Parathyroid adenoma (tissue), 2 donors: ENCODE measurements around the gene FASTKD3.
A peak's percentile ranks its signal among the peaks of the same experiment; 100 is the strongest.

Source experiments
- H2AFZ ChIP-seq: fragments of 300-600 bp; sonication (generic); one replicate; pipeline ENCODE4 v1.7.0; 2017; ENCODE audit warnings: antibody characterized with exemption, mild to moderate bottlenecking
- H3K27ac ChIP-seq: fragments of 300-600 bp; sonication (generic); one replicate; pipeline ENCODE4 v1.7.0; 2017
- H3K27me3 ChIP-seq: fragments of 300-600 bp; sonication (generic); one replicate; pipeline ENCODE4 v1.7.0; 2017; ENCODE audit warnings: low read length; ENCODE audit not compliant: control insufficient read depth, insufficient read depth
- H3K36me3 ChIP-seq: fragments of 300-600 bp; sonication (generic); one replicate; pipeline ENCODE4 v1.7.0; 2017; ENCODE audit warnings: low read length; ENCODE audit not compliant: control insufficient read depth, insufficient read depth
- H3K4me1 ChIP-seq: fragments of 300-600 bp; sonication (generic); one replicate; pipeline ENCODE4 v1.7.0; 2017; ENCODE audit warnings: control low read depth
- H3K4me2 ChIP-seq: fragments of 300-600 bp; sonication (generic); one replicate; pipeline ENCODE4 v1.7.0; 2017; ENCODE audit warnings: low read length
- H3K4me3 ChIP-seq: fragments of 300-600 bp; sonication (generic); one replicate; pipeline ENCODE4 v1.7.0; 2017; ENCODE audit warnings: low read depth, low read length
- H3K79me2 ChIP-seq: fragments of 300-600 bp; sonication (generic); one replicate; pipeline ENCODE4 v1.7.0; 2017; ENCODE audit warnings: control low read depth
- H3K9ac ChIP-seq: fragments of 300-600 bp; sonication (generic); one replicate; pipeline ENCODE4 v1.7.0; 2017; ENCODE audit warnings: mild to moderate bottlenecking
- H3K9me3 ChIP-seq: fragments of 300-600 bp; sonication (generic); one replicate; pipeline ENCODE4 v1.7.0; 2017; ENCODE audit warnings: low read length; ENCODE audit not compliant: control insufficient read depth
- CTCF ChIP-seq: fragments of 300-600 bp; sonication (generic); IDR thresholded peaks from one replicate; pipeline ENCODE4 v1.7.0; 2017; ENCODE audit warnings: antibody characterized with exemption, mild to moderate bottlenecking
- donor health status: primary hyperparathyroidism.

Gene FASTKD3

GRCh38 chr5:7849681-7850394, 19.0 kb downstream of the FASTKD3 start:
- peak overlapping the region; percentile 85 for H2AFZ ChIP-seq
- no peaks in the 10 kb centered on the region for H3K27me3 ChIP-seq
- peaks cover 16% of the 10 kb centered on the region for H3K4me1 ChIP-seq
- peak; percentile 39 for TF ChIP-seq CTCF
- H3K9me3 ChIP-seq = no peaks in the 10 kb centered on the region
- H3K27ac ChIP-seq = peak overlapping the region; percentile 80
- H3K4me2 ChIP-seq = peak overlapping the region; percentile 63
- H3K4me3 ChIP-seq = peak overlapping the region; percentile 46
- no peak overlapping the region for H3K9ac ChIP-seq
- H3K36me3 ChIP-seq = no peaks in the 10 kb centered on the region
- no peaks in the 10 kb centered on the region for H3K79me2 ChIP-seq

- TF ChIP-seq CTCF = no peak
- H3K9ac ChIP-seq = no peak overlapping the region
- H3K4me2 ChIP-seq = no peak overlapping the region
- H3K27ac ChIP-seq = no peak overlapping the region
- H3K4me1 ChIP-seq = peaks cover 11% of the 10 kb centered on the region
- H3K27me3 ChIP-seq = no peaks in the 10 kb centered on the region
- H3K4me3 ChIP-seq = no peak overlapping the region
- no peaks in the 10 kb centered on the region for H3K9me3 ChIP-seq
- no peak overlapping the region for H2AFZ ChIP-seq
- H3K36me3 ChIP-seq = no peaks in the 10 kb centered on the region
- no peaks in the 10 kb centered on the region for H3K79me2 ChIP-seq
These were observed 20.5 kb downstream of the FASTKD3 start for GRCh38 chr5:7848296-7848695.

- Histone ChIP-seq H3K36me3 (no peaks in the 10 kb centered on the region), H3K27me3 (no peaks in the 10 kb centered on the region)
These were observed 22.5 kb downstream of the FASTKD3 start for GRCh38 chr5:7846327-7846726.

GRCh38 chr5:7845557-7845956, 23.3 kb downstream of the FASTKD3 start:
- Histone ChIP-seq H2AFZ (no peak overlapping the region), H3K4me3 (no peak overlapping the region), H3K36me3 (no peaks in the 10 kb centered on the region), H3K79me2 (no peaks in the 10 kb centered on the region), H3K9me3 (no peaks in the 10 kb centered on the region), H3K4me2 (no peak overlapping the region), H3K9ac (no peak overlapping the region), H3K4me1 (peaks cover 5% of the 10 kb centered on the region), H3K27ac (no peak overlapping the region), H3K27me3 (no peaks in the 10 kb centered on the region)
- no peak for TF ChIP-seq CTCF

More at GRCh38 chr5:7846327-7846726, 22.5 kb downstream of the FASTKD3 start:
- H2AFZ ChIP-seq = no peak overlapping the region
- H3K27ac ChIP-seq = no peak overlapping the region
- TF ChIP-seq CTCF = no peak
- H3K9ac ChIP-seq = no peak overlapping the region
- H3K79me2 ChIP-seq = no peaks in the 10 kb centered on the region
- H3K9me3 ChIP-seq = no peaks in the 10 kb centered on the region
- H3K4me2 ChIP-seq = no peak overlapping the region
- H3K4me1 ChIP-seq = peaks cover 5% of the 10 kb centered on the region
- no peak overlapping the region for H3K4me3 ChIP-seq

GRCh38 chr5:7844901-7845300, 23.9 kb downstream of the FASTKD3 start:
- no peaks in the 10 kb centered on the region for H3K27me3 ChIP-seq

More at GRCh38 chr5:7844901-7845300, 23.9 kb downstream of the FASTKD3 start:
- Histone ChIP-seq H3K4me3 (no peak overlapping the region), H3K4me2 (no peak overlapping the region), H3K4me1 (peaks cover 9% of the 10 kb centered on the region), H3K9me3 (no peaks in the 10 kb centered on the region), H3K36me3 (no peaks in the 10 kb centered on the region), H3K27ac (no peak overlapping the region), H2AFZ (no peak overlapping the region), H3K9ac (no peak overlapping the region), H3K79me2 (no peaks in the 10 kb centered on the region)
- TF ChIP-seq CTCF = no peak
